Endothelial cell of umbilical vein (primary cell): ENCODE measurements around the gene SARS1. TPM values are rescaled to one million over a fixed set of nuclear protein-coding genes. Genes with fewer than 3 reads are reported as not detected.

ENCODE experiments used
- BruUV-seq: library from RNA; stranded (reverse); fragments of 400-500 nt; replicated peaks from 2 replicates; lab custom pipeline; 2021; lab: Mats Ljungman, UMichigan
- CTCF ChIA-PET: fragments of 300-600, 350-600 bp; sonication (Branson Sonifier 250); formaldehyde crosslinking; loops from one replicate; lab custom pipeline; 2021; ENCODE audit warnings: antibody characterized with exemption, inconsistent platforms; lab: Charles Lee
- POLR2A ChIA-PET: fragments of 300-600, 350-600 bp; sonication (Branson Sonifier 250); formaldehyde crosslinking; loops from one replicate; lab custom pipeline; 2021; ENCODE audit warnings: antibody characterized with exemption, inconsistent platforms; lab: Charles Lee
- DNase-seq: peaks from one replicate; pipeline ENCODE4 v3.0.0-alpha.2; 2011; ENCODE audit warnings: low read depth, low spot score
- FAIRE-seq: peaks from 2 replicates; lab custom pipeline; 2011; peaks lifted over from hg19 to GRCh38; lab: Jason Lieb, UNC
- H2AFZ ChIP-seq: 2 replicates; pipeline ENCODE4 v1.6.0; 2012; ENCODE audit warnings: low read depth, low read length, control low read depth, inconsistent platforms
- H3K27ac ChIP-seq: 2 replicates; pipeline ENCODE4 v1.5.1; 2011; ENCODE audit warnings: low read depth, mild to moderate bottlenecking, control low read depth, low read length, moderate library complexity; ENCODE audit not compliant: insufficient read depth
- H3K27me3 ChIP-seq, 2 experiments: 2 replicates each; pipeline versions ENCODE4 v1.6.0 to v1.6.1; 2011; ENCODE audit warnings: low read length in 2 of 2, mixed read lengths in 1 of 2; ENCODE audit not compliant: control insufficient read depth in 2 of 2, insufficient read depth in 2 of 2
- H3K36me3 ChIP-seq, 2 experiments: 2 replicates in 1 of 2; 3 replicates in 1 of 2; pipeline ENCODE4 v1.5.1; 2011; ENCODE audit warnings: low read length in 2 of 2, mild to moderate bottlenecking in 1 of 2, moderate library complexity in 1 of 2; ENCODE audit not compliant: control insufficient read depth in 2 of 2, insufficient read depth in 2 of 2; ENCODE audit errors: extremely low read depth in 1 of 2
- H3K4me1 ChIP-seq: 3 replicates; pipeline ENCODE4 v1.5.1; 2011; ENCODE audit warnings: mild to moderate bottlenecking, low read length; ENCODE audit not compliant: control insufficient read depth, insufficient read depth; ENCODE audit errors: extremely low read depth
- H3K4me2 ChIP-seq: 2 replicates; pipeline ENCODE4 v1.6.1; 2011; ENCODE audit warnings: low read length, control low read depth, mixed read lengths; ENCODE audit not compliant: insufficient read depth
- H3K4me3 ChIP-seq, 3 experiments: fragments of 200-600 bp in 1 of 3; sonication (generic), shearing (Covaris generic) in 1 of 3; replicated peaks in 1 of 3; 2 replicates each; pipeline ENCODE4 v1.5.1; 2011 to 2016; ENCODE audit warnings: control low read depth in 3 of 3, low read length in 3 of 3, mild to moderate bottlenecking in 2 of 3, inconsistent platforms in 1 of 3, low read depth in 1 of 3, moderate library complexity in 1 of 3; ENCODE audit not compliant: insufficient read depth in 1 of 3
- H3K79me2 ChIP-seq: 2 replicates; pipeline ENCODE4 v1.6.0; 2012; ENCODE audit warnings: low read length, inconsistent platforms; ENCODE audit not compliant: control insufficient read depth, insufficient read depth
- H3K9ac ChIP-seq: replicated peaks from 2 replicates; pipeline ENCODE3; 2011; ENCODE audit warnings: low read length, control low read depth; ENCODE audit not compliant: insufficient read depth; ENCODE audit errors: extremely low read depth
- H3K9me1 ChIP-seq: replicated peaks from 3 replicates; pipeline ENCODE4 v1.6.0; 2011; ENCODE audit warnings: mild to moderate bottlenecking, low read length; ENCODE audit not compliant: control insufficient read depth, insufficient read depth; ENCODE audit errors: extremely low read depth
- H3K9me3 ChIP-seq: replicated peaks from 2 replicates; pipeline ENCODE4 v1.5.1; 2012; ENCODE audit warnings: low read length, inconsistent platforms; ENCODE audit not compliant: control insufficient read depth, insufficient read depth
- H4K20me1 ChIP-seq: replicated peaks from 2 replicates; pipeline ENCODE3; 2011; ENCODE audit warnings: mild to moderate bottlenecking, low read length; ENCODE audit not compliant: control insufficient read depth, insufficient read depth; ENCODE audit errors: extremely low read depth
- EZH2 ChIP-seq: IDR thresholded peaks from 2 replicates; pipeline ENCODE4 v1.6.1; 2012; ENCODE audit warnings: borderline replicate concordance, low read depth, mild to moderate bottlenecking, moderate library complexity, low read length, inconsistent platforms; ENCODE audit not compliant: severe bottlenecking
- FOS ChIP-seq: IDR thresholded peaks from 2 replicates; pipeline ENCODE4 v1.6.1; 2011; ENCODE audit warnings: mild to moderate bottlenecking, low read length, moderate library complexity, borderline replicate concordance; ENCODE audit not compliant: insufficient read depth
- GATA2 ChIP-seq: IDR thresholded peaks from 2 replicates; pipeline ENCODE4 v1.7.0; 2011; ENCODE audit warnings: low read depth, mild to moderate bottlenecking, moderate library complexity, mixed read lengths, low read length; ENCODE audit not compliant: insufficient read length, insufficient read depth
- JUN ChIP-seq: IDR thresholded peaks from 2 replicates; pipeline ENCODE4 v1.6.1; 2011; ENCODE audit warnings: borderline replicate concordance, low read depth; ENCODE audit not compliant: insufficient read length, insufficient read depth
- MAX ChIP-seq: IDR thresholded peaks from 2 replicates; pipeline ENCODE4 v1.6.1; 2011; ENCODE audit not compliant: insufficient read depth, insufficient read length
- MYC ChIP-seq: IDR thresholded peaks from one replicate; pipeline ENCODE4 v1.6.1; 2011; ENCODE audit warnings: mild to moderate bottlenecking, low read depth, low read length
- POLR2A ChIP-seq: IDR thresholded peaks from 2 replicates; pipeline ENCODE4 v1.6.1; 2012; ENCODE audit warnings: low read depth, mild to moderate bottlenecking, control low read depth, low read length
- POLR2AphosphoS5 ChIP-seq: IDR thresholded peaks from 2 replicates; pipeline ENCODE4 v1.6.1; 2012; ENCODE audit warnings: low read depth, mild to moderate bottlenecking, control low read depth, low read length, moderate library complexity; ENCODE audit not compliant: insufficient read depth
- dilution Hi-C: fragments of 300-500 bp; cut with MboI; formaldehyde crosslinking; loops from one replicate; pipeline ENCODE4 v1.15.0; 2019; ENCODE audit warnings: low sequenced_read_pairs; ENCODE audit not compliant: extremely low pct_ligation_motif_present
- intact Hi-C: fragments of 100-400 bp; cut with micrococcal nuclease; formaldehyde crosslinking; loops from one replicate; pipeline ENCODE4 v1.10.0; 2022
- polyA plus RNA-seq, 4 experiments: library from polyadenylated mRNA; depleted of rRNA in 3 of 4; stranded (reverse) in 3 of 4; unstranded in 1 of 4; fragments of >200 nt; gene quantifications; 2 replicates each; pipeline versions ENCODE4 v1.2.1 to v1.2.3, GENCODE V29; 2011 to 2012; ENCODE audit warnings: missing spikeins in 1 of 4
- total RNA-seq: library from RNA; stranded (reverse); gene quantifications from 2 replicates; pipeline ENCODE4 v1.2.3, GENCODE V29; 2021
- TF ChIP-seq, protein P1 (sequence below), 2 donors: IDR thresholded peaks; 1 replicate in 1 of 2; 2 replicates in 1 of 2; pipeline ENCODE4 v1.5.1; 2011; ENCODE audit warnings: low read length in 2 of 2, mild to moderate bottlenecking in 2 of 2, moderate library complexity in 2 of 2, control low read depth in 1 of 2, inconsistent platforms in 1 of 2, low read depth in 1 of 2; ENCODE audit not compliant: insufficient read depth in 1 of 2; ENCODE audit errors: extremely low read depth in 1 of 2

Gene SARS1
- total and polyA plus RNA-seq, 2 donors (not counting 3 experiments of a cell fraction or from before 2014, with no cell fraction given) = 110 to 178 TPM

- dilution Hi-C loops (no loop called here), intact Hi-C loops (no loop called here)
- CTCF ChIA-PET = interaction anchor here (1.0 to 2.6 kb wide), 8 partner anchors 12 to 187 kb away, joined by 3 to 21 read pairs (median 8); a partner anchor contains a TSS
- peak overlapping the region; percentile 19 for H3K9ac ChIP-seq
- peaks cover 0 to 3% of the 10 kb centered on the region in 2 experiments for H3K36me3 ChIP-seq
- H3K4me1 ChIP-seq = peaks cover 20% of the 10 kb centered on the region
- H3K9me3 ChIP-seq = no peaks in the 10 kb centered on the region
- FAIRE-seq (no peak), DNase-seq (no peak)
- TF ChIP-seq POLR2AphosphoS5 (no peak), EZH2 (no peak), FOS (no peak), MYC (no peak), GATA2 (no peak), JUN (no peak), POLR2A (no peak), MAX (no peak)
- TF ChIP-seq, protein P1, sequence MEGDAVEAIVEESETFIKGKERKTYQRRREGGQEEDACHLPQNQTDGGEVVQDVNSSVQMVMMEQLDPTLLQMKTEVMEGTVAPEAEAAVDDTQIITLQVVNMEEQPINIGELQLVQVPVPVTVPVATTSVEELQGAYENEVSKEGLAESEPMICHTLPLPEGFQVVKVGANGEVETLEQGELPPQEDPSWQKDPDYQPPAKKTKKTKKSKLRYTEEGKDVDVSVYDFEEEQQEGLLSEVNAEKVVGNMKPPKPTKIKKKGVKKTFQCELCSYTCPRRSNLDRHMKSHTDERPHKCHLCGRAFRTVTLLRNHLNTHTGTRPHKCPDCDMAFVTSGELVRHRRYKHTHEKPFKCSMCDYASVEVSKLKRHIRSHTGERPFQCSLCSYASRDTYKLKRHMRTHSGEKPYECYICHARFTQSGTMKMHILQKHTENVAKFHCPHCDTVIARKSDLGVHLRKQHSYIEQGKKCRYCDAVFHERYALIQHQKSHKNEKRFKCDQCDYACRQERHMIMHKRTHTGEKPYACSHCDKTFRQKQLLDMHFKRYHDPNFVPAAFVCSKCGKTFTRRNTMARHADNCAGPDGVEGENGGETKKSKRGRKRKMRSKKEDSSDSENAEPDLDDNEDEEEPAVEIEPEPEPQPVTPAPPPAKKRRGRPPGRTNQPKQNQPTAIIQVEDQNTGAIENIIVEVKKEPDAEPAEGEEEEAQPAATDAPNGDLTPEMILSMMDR (IDR thresholded peaks at IDR 0.05; ENCODE audit: extremely low read depth in 1 of 2, insufficient read depth in 1 of 2, low read depth in 1 of 2, low read length in 2 of 2) = no peak
- peaks cover 42% of the 10 kb centered on the region for H3K79me2 ChIP-seq
- BruUV-seq = no TSS peak
- H2AFZ ChIP-seq = peak overlapping the region; percentile 88
- peaks cover 0 to 2% of the 10 kb centered on the region in 2 experiments for H3K27me3 ChIP-seq
- POLR2A ChIA-PET = no interaction called here
- H3K9me1 ChIP-seq = no peaks in the 10 kb centered on the region
- peak overlapping the region in 2 of 3 experiments; percentile 42 to 100 for H3K4me3 ChIP-seq
- no peak overlapping the region for H3K27ac ChIP-seq
- peak overlapping the region; percentile 67 for H3K4me2 ChIP-seq
- peaks cover 8% of the 10 kb centered on the region for H4K20me1 ChIP-seq
Measured at GRCh38 chr1:109213345-109213823, 334 bp upstream of the SARS1 start.
